Parathyroid adenoma (tissue), 2 donors: ENCODE results near the gene MAP2.

Source experiments
- H2AFZ ChIP-seq: fragments of 300-600 bp; sonication (generic); one replicate; pipeline ENCODE4 v1.7.0; 2017; ENCODE audit warnings: antibody characterized with exemption, mild to moderate bottlenecking
- H3K27ac ChIP-seq: fragments of 300-600 bp; sonication (generic); one replicate; pipeline ENCODE4 v1.7.0; 2017
- H3K27me3 ChIP-seq: fragments of 300-600 bp; sonication (generic); one replicate; pipeline ENCODE4 v1.7.0; 2017; ENCODE audit warnings: low read length; ENCODE audit not compliant: control insufficient read depth, insufficient read depth
- H3K36me3 ChIP-seq: fragments of 300-600 bp; sonication (generic); one replicate; pipeline ENCODE4 v1.7.0; 2017; ENCODE audit warnings: low read length; ENCODE audit not compliant: control insufficient read depth, insufficient read depth
- H3K4me1 ChIP-seq: fragments of 300-600 bp; sonication (generic); one replicate; pipeline ENCODE4 v1.7.0; 2017; ENCODE audit warnings: control low read depth
- H3K4me2 ChIP-seq: fragments of 300-600 bp; sonication (generic); one replicate; pipeline ENCODE4 v1.7.0; 2017; ENCODE audit warnings: low read length
- H3K4me3 ChIP-seq: fragments of 300-600 bp; sonication (generic); one replicate; pipeline ENCODE4 v1.7.0; 2017; ENCODE audit warnings: low read depth, low read length
- H3K79me2 ChIP-seq: fragments of 300-600 bp; sonication (generic); one replicate; pipeline ENCODE4 v1.7.0; 2017; ENCODE audit warnings: control low read depth
- H3K9ac ChIP-seq: fragments of 300-600 bp; sonication (generic); one replicate; pipeline ENCODE4 v1.7.0; 2017; ENCODE audit warnings: mild to moderate bottlenecking
- H3K9me3 ChIP-seq: fragments of 300-600 bp; sonication (generic); one replicate; pipeline ENCODE4 v1.7.0; 2017; ENCODE audit warnings: low read length; ENCODE audit not compliant: control insufficient read depth
- CTCF ChIP-seq: fragments of 300-600 bp; sonication (generic); IDR thresholded peaks from one replicate; pipeline ENCODE4 v1.7.0; 2017; ENCODE audit warnings: antibody characterized with exemption, mild to moderate bottlenecking
- donor health status: primary hyperparathyroidism.

Gene MAP2

GRCh38 chr2:209424199-209424701, 403 bp downstream of the MAP2 start:
- peak overlapping the region; percentile 66 for H3K27ac ChIP-seq

GRCh38 chr2:209424781-209425470, 1.1 kb downstream of the MAP2 start:
- TF ChIP-seq CTCF: no peak
- no peaks in the 10 kb centered on the region for H3K36me3 ChIP-seq
- no peaks in the 10 kb centered on the region for H3K9me3 ChIP-seq
- H3K4me3 ChIP-seq: peak overlapping the region; percentile 79
- peak overlapping the region; percentile 84 for H3K4me2 ChIP-seq
- no peaks in the 10 kb centered on the region for H3K79me2 ChIP-seq
- H3K4me1 ChIP-seq: peaks cover 8% of the 10 kb centered on the region
- peak overlapping the region; percentile 99 for H2AFZ ChIP-seq
- peak overlapping the region; percentile 66 for H3K27ac ChIP-seq
- H3K9ac ChIP-seq: no peak overlapping the region
- H3K27me3 ChIP-seq: no peaks in the 10 kb centered on the region

More at GRCh38 chr2:209424199-209424701, 403 bp downstream of the MAP2 start:
- peak overlapping the region; percentile 84 for H3K4me2 ChIP-seq
- H3K9ac ChIP-seq: no peak overlapping the region
- no peaks in the 10 kb centered on the region for H3K27me3 ChIP-seq
- no peaks in the 10 kb centered on the region for H3K36me3 ChIP-seq
- peak overlapping the region; percentile 99 for H2AFZ ChIP-seq
- peak overlapping the region; percentile 79 for H3K4me3 ChIP-seq
- no peak for TF ChIP-seq CTCF
- no peaks in the 10 kb centered on the region for H3K79me2 ChIP-seq
- H3K9me3 ChIP-seq: no peaks in the 10 kb centered on the region
- peaks cover 8% of the 10 kb centered on the region for H3K4me1 ChIP-seq

- peak overlapping the region; percentile 84 for H3K4me2 ChIP-seq
- peaks cover 8% of the 10 kb centered on the region for H3K4me1 ChIP-seq
- TF ChIP-seq CTCF: peak; percentile 32
- no peaks in the 10 kb centered on the region for H3K79me2 ChIP-seq
- no peaks in the 10 kb centered on the region for H3K9me3 ChIP-seq
- no peak overlapping the region for H3K9ac ChIP-seq
- H3K36me3 ChIP-seq: no peaks in the 10 kb centered on the region
- no peaks in the 10 kb centered on the region for H3K27me3 ChIP-seq
- H2AFZ ChIP-seq: no peak overlapping the region
- H3K27ac ChIP-seq: no peak overlapping the region
- H3K4me3 ChIP-seq: no peak overlapping the region
These were observed 1.7 kb downstream of the MAP2 start for GRCh38 chr2:209425471-209426071.

- H3K4me1 ChIP-seq: peaks cover 8% of the 10 kb centered on the region
- no peak for TF ChIP-seq CTCF
- H3K79me2 ChIP-seq: no peaks in the 10 kb centered on the region
- no peaks in the 10 kb centered on the region for H3K36me3 ChIP-seq
- no peak overlapping the region for H2AFZ ChIP-seq
- H3K27me3 ChIP-seq: no peaks in the 10 kb centered on the region
- H3K4me2 ChIP-seq: no peak overlapping the region
- H3K9me3 ChIP-seq: no peaks in the 10 kb centered on the region
- no peak overlapping the region for H3K27ac ChIP-seq
- no peak overlapping the region for H3K9ac ChIP-seq
- no peak overlapping the region for H3K4me3 ChIP-seq
These were observed 2.6 kb downstream of the MAP2 start for GRCh38 chr2:209426432-209426831.
